Measurements from ENCODE around the gene ZBTB46.

Gene ZBTB46

GRCh38 chr20:63837479-63837878 is 6.4 kb upstream of the ZBTB46 start:
- DNase-seq (ENCODE audit: low read depth in 2 of 2): no peak

GRCh38 chr20:63836458-63837344 is 5.6 kb upstream of the ZBTB46 start:
- no peak for DNase-seq (ENCODE audit: low read depth in 2 of 2)

GRCh38 chr20:63835021-63835858 is 4.2 kb upstream of the ZBTB46 start:
- DNase-seq (ENCODE audit: low read depth in 2 of 2): no peak

GRCh38 chr20:63834491-63834880 is 3.4 kb upstream of the ZBTB46 start:
- DNase-seq (ENCODE audit: low read depth in 2 of 2): no peak

GRCh38 chr20:63833776-63834490 is 2.9 kb upstream of the ZBTB46 start:
- DNase-seq (ENCODE audit: low read depth in 2 of 2): no peak

- no peak for DNase-seq (ENCODE audit: low read depth in 2 of 2)
These were observed 1.1 kb upstream of the ZBTB46 start for GRCh38 chr20:63831993-63832686.

GRCh38 chr20:63831646-63831992 is 555 bp upstream of the ZBTB46 start:
- DNase-seq (ENCODE audit: low read depth in 2 of 2): no peak

GRCh38 chr20:63829945-63830835 is 874 bp downstream of the ZBTB46 start:
- no peak for DNase-seq (ENCODE audit: low read depth in 2 of 2)

- DNase-seq (ENCODE audit: low read depth in 2 of 2): no peak
These were observed 1.5 kb downstream of the ZBTB46 start for GRCh38 chr20:63829603-63829944.

- DNase-seq (ENCODE audit: low read depth in 2 of 2): no peak
These were observed 2.1 kb downstream of the ZBTB46 start for GRCh38 chr20:63828951-63829350.

GRCh38 chr20:63828545-63828944 is 2.5 kb downstream of the ZBTB46 start:
- no peak for DNase-seq (ENCODE audit: low read depth in 2 of 2)

GRCh38 chr20:63828124-63828523 is 2.9 kb downstream of the ZBTB46 start:
- DNase-seq (ENCODE audit: low read depth in 2 of 2): no peak

GRCh38 chr20:63826753-63827152 is 4.3 kb downstream of the ZBTB46 start:
- no peak for DNase-seq (ENCODE audit: low read depth in 2 of 2)

- no peak for DNase-seq (ENCODE audit: low read depth in 2 of 2)
These were observed 5.5 kb downstream of the ZBTB46 start for GRCh38 chr20:63825331-63826118.

- no peak for DNase-seq (ENCODE audit: low read depth in 2 of 2)
These were observed 7.3 kb downstream of the ZBTB46 start for GRCh38 chr20:63823691-63824311.

GRCh38 chr20:63822276-63822696 is 8.8 kb downstream of the ZBTB46 start:
- no peak for DNase-seq (ENCODE audit: low read depth in 2 of 2)

GRCh38 chr20:63821811-63822210 is 9.3 kb downstream of the ZBTB46 start:
- DNase-seq (ENCODE audit: low read depth in 2 of 2): no peak

GRCh38 chr20:63819224-63819921 is 11.7 kb downstream of the ZBTB46 start:
- DNase-seq (ENCODE audit: low read depth in 2 of 2): no peak
